ENCODE measurements around the gene SH2D6. TPM values are rescaled to one million over a fixed set of nuclear protein-coding genes. Genes with fewer than 3 reads are reported as not detected.
A peak's percentile ranks its signal among the peaks of the same experiment; 100 is the strongest.

SH2D6 gene
- total and polyA plus RNA-seq, 10 donors = 0.20 to 0.94 TPM; not detected in 8

DNA sequence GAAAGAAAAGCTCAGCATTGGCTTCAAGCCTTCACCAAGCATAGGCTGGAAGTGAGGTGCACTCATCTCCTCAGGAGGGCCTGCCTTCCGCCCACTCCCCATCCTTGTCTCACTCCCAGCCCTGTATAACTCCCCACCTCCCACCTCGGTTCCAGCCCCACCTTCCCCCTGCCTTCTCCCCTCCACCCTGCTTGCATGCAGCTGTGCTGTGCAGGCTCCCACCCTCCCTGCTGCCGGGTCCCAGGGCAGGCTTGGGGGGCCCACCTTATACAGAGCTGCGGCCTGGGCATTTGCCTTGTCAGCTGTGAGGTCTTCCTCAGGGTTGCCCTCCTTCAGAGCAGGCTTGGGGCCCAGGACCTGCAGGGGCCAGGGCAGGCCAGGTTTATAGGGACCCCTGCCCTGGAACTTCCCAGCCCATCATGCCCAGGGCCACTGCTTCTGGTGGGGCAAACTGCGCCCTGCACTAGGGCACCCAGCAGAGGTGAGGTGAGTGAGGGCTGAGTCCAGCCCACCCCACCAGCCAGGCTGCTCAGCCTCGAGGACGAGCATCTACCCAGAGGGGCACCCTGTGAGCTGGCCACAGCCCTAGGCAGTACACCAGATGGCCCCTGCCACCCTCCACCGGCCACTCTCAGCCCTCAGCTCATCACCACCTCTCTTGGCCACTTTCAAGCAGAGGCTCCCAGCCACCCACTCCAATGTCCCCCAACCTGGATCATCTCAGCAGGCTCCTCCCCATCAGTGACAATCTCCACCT lies 19.9 kb upstream of the SH2D6 start:
- no peak for TF ChIP-seq POLR2AphosphoS5 (IDR thresholded peaks at IDR 0.05)
- TF ChIP-seq, protein P1, sequence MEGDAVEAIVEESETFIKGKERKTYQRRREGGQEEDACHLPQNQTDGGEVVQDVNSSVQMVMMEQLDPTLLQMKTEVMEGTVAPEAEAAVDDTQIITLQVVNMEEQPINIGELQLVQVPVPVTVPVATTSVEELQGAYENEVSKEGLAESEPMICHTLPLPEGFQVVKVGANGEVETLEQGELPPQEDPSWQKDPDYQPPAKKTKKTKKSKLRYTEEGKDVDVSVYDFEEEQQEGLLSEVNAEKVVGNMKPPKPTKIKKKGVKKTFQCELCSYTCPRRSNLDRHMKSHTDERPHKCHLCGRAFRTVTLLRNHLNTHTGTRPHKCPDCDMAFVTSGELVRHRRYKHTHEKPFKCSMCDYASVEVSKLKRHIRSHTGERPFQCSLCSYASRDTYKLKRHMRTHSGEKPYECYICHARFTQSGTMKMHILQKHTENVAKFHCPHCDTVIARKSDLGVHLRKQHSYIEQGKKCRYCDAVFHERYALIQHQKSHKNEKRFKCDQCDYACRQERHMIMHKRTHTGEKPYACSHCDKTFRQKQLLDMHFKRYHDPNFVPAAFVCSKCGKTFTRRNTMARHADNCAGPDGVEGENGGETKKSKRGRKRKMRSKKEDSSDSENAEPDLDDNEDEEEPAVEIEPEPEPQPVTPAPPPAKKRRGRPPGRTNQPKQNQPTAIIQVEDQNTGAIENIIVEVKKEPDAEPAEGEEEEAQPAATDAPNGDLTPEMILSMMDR (IDR thresholded peaks at IDR 0.05 in 8 of 11, conservative IDR thresholded peaks at IDR 0.05 in 3 of 11) = no peak
- TF ChIP-seq POLR2A (IDR thresholded peaks at IDR 0.05) = no peak
- Histone ChIP-seq H3K4me3 (no peak overlapping the region), H3K9me3 (peaks cover 0 to 10% (median 6%) of the 10 kb centered on the region in 8 donors), H3K4me1 (peaks cover 0 to 21% (median 6%) of the 10 kb centered on the region in 6 donors), H3K27me3 (replicated peaks in 1 of 7) (no peaks in the 10 kb centered on the region), H3K27ac (no peak overlapping the region), H3K36me3 (peaks cover 0 to 83% (median 19%) of the 10 kb centered on the region in 6 donors)
- DNase-seq = peak; percentile 59
- 92 to 98% (median 95%) methylated on average over 5 to 8 of the region's 8 CpGs for WGBS, 5 donors
- intact Hi-C loops (cut with DNase I; ENCODE audit: low total_unique reads) = no loop called here

DNA sequence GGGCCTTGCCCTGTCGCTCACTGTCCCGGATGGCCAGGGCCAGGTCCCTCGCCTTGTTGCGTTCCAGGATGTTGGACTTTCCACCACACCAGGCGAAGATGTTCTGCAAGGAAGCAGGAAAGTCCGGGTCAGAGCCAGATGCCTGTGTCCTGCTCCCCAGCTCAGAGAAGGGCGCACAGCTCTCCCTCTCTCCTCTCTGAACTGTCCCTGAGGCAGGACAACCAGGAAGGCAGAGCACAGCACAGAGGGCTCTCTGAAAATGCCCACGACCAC lies 19.4 kb upstream of the SH2D6 start:
- Histone ChIP-seq H3K4me1 (peaks cover 0 to 21% (median 6%) of the 10 kb centered on the region in 6 donors), H3K27ac (no peak overlapping the region), H3K27me3 (replicated peaks in 1 of 7) (no peaks in the 10 kb centered on the region), H3K36me3 (peaks cover 0 to 78% (median 19%) of the 10 kb centered on the region in 6 donors), H3K9me3 (peaks cover 0 to 15% (median 11%) of the 10 kb centered on the region in 8 donors), H3K4me3 (no peak overlapping the region)
- WGBS, 5 donors = 88 to 97% (median 91%) methylated on average over 6 to 8 of the region's 8 CpGs
- peak; percentile 54 for DNase-seq
- no peak for TF ChIP-seq POLR2A (IDR thresholded peaks at IDR 0.05)
- no peak for TF ChIP-seq POLR2AphosphoS5 (IDR thresholded peaks at IDR 0.05)
- TF ChIP-seq, protein P1 (IDR thresholded peaks at IDR 0.05 in 8 of 11, conservative IDR thresholded peaks at IDR 0.05 in 3 of 11) = no peak
- intact Hi-C loops (cut with DNase I; ENCODE audit: low total_unique reads) = no loop called here

DNA sequence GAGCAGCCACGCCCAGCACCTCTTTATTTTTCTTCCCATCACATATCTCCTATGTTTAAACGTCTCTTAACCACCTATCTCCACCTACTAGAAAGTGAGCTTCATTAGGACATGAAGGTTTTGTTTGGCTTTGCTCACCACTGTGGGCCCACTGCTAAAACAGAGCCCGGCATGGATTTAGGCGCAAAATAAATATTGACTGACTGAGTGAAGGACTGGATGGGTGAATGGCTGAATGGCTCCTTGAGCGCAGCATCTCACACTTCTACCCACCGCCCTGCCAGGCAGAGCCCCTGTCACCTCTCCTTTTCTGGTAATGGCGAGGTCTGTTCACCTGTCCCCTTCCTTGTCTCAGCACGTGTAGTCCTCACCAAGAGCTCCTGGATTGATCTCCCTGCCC lies 18.5 kb upstream of the SH2D6 start:
- H3K9me3 ChIP-seq = peaks cover 0 to 23% (median 15%) of the 10 kb centered on the region in 8 donors
- DNase-seq = no peak
- no peaks in the 10 kb centered on the region for H3K27me3 ChIP-seq (replicated peaks in 1 of 7)
- intact Hi-C loops (cut with DNase I; ENCODE audit: low total_unique reads) = no loop called here
- H3K27ac ChIP-seq = no peak overlapping the region
- TF ChIP-seq POLR2AphosphoS5 (IDR thresholded peaks at IDR 0.05) (no peak), POLR2A (IDR thresholded peaks at IDR 0.05) (no peak)
- TF ChIP-seq, protein P1 (IDR thresholded peaks at IDR 0.05 in 8 of 11, conservative IDR thresholded peaks at IDR 0.05 in 3 of 11) = no peak
- peaks cover 0 to 26% (median 8%) of the 10 kb centered on the region in 6 donors for H3K4me1 ChIP-seq
- WGBS, 5 donors = 90 to 97% (median 95%) methylated on average over 8 of the region's 8 CpGs
- no peak overlapping the region for H3K4me3 ChIP-seq
- H3K36me3 ChIP-seq = peaks cover 0 to 69% (median 12%) of the 10 kb centered on the region in 6 donors
